Measurements from ENCODE around the gene RREB1. TPM values are rescaled to one million over a fixed set of nuclear protein-coding genes. Genes with fewer than 3 reads are reported as not detected.

Gene RREB1
- total RNA-seq, 1 donor from 2014 or later, result 57.2 TPM

- TF ChIP-seq POLR2AphosphoS5 (IDR thresholded peaks at IDR 0.05; ENCODE audit: insufficient read depth in 1 of 2, low read depth in 1 of 2), result no peak
- intact Hi-C loops (cut with DNase I), result no loop called here
- Histone ChIP-seq H3K36me3 (no peaks in the 10 kb centered on the region), H3K9me3 (no peaks in the 10 kb centered on the region), H3K27ac (no peak overlapping the region), H3K4me1 (peaks cover 37% of the 10 kb centered on the region), H3K4me3 (no peak overlapping the region), H3K27me3 (no peaks in the 10 kb centered on the region)
- no peak for DNase-seq (ENCODE audit: extremely low spot score in 2 of 2)
Measured at GRCh38 chr6:7196685-7197283, 89.0 kb downstream of the RREB1 start.

GRCh38 chr6:7197747-7198146 is 90.0 kb downstream of the RREB1 start:
- no peak overlapping the region for H3K27ac ChIP-seq
- peaks cover 46% of the 10 kb centered on the region for H3K4me1 ChIP-seq
- intact Hi-C loops (cut with DNase I), result no loop called here

GRCh38 chr6:7198833-7199800 is 91.4 kb downstream of the RREB1 start:
- no peak for DNase-seq (ENCODE audit: extremely low spot score in 2 of 2)
- no peak for TF ChIP-seq CTCF (IDR thresholded peaks at IDR 0.05)
- no peak for TF ChIP-seq POLR2AphosphoS5 (IDR thresholded peaks at IDR 0.05; ENCODE audit: insufficient read depth in 1 of 2, low read depth in 1 of 2)
- no peak for TF ChIP-seq POLR2A (IDR thresholded peaks at IDR 0.05)
- Histone ChIP-seq H3K4me3 (no peak overlapping the region), H3K4me1 (peaks cover 46% of the 10 kb centered on the region), H3K36me3 (no peaks in the 10 kb centered on the region), H3K9me3 (no peaks in the 10 kb centered on the region), H3K27ac (peak overlapping the region; percentile 38), H3K27me3 (no peaks in the 10 kb centered on the region)
- intact Hi-C loops (cut with DNase I), result no loop called here

More at GRCh38 chr6:7197747-7198146, 90.0 kb downstream of the RREB1 start:
- TF ChIP-seq POLR2A (IDR thresholded peaks at IDR 0.05) (no peak), POLR2AphosphoS5 (IDR thresholded peaks at IDR 0.05; ENCODE audit: insufficient read depth in 1 of 2, low read depth in 1 of 2) (no peak), CTCF (IDR thresholded peaks at IDR 0.05) (no peak)
- Histone ChIP-seq H3K27me3 (no peaks in the 10 kb centered on the region), H3K36me3 (no peaks in the 10 kb centered on the region), H3K4me3 (no peak overlapping the region), H3K9me3 (no peaks in the 10 kb centered on the region)
- no peak for DNase-seq (ENCODE audit: extremely low spot score in 2 of 2)

- DNase-seq (ENCODE audit: extremely low spot score in 2 of 2), result no peak
- H3K9me3 ChIP-seq, result no peaks in the 10 kb centered on the region
- H3K4me3 ChIP-seq, result peak overlapping the region in 1 of 2 donors; percentile 5
- H3K36me3 ChIP-seq, result peaks cover 0 to 1% of the 10 kb centered on the region in 2 donors
- TF ChIP-seq POLR2A (IDR thresholded peaks at IDR 0.05) (no peak), POLR2AphosphoS5 (IDR thresholded peaks at IDR 0.05; ENCODE audit: insufficient read depth in 1 of 2, low read depth in 1 of 2) (no peak), CTCF (IDR thresholded peaks at IDR 0.05) (no peak)
- no peaks in the 10 kb centered on the region for H3K27me3 ChIP-seq
- intact Hi-C loops (cut with DNase I), result no loop called here
- H3K4me1 ChIP-seq, result peaks cover 37% of the 10 kb centered on the region
- peak overlapping the region; percentile 42 for H3K27ac ChIP-seq
Measured at GRCh38 chr6:7200598-7201443, 93.1 kb downstream of the RREB1 start.

GRCh38 chr6:7201444-7201731 is 93.6 kb downstream of the RREB1 start:
- Histone ChIP-seq H3K27ac (peak overlapping the region; percentile 42), H3K9me3 (no peaks in the 10 kb centered on the region), H3K4me3 (no peak overlapping the region), H3K27me3 (no peaks in the 10 kb centered on the region), H3K36me3 (peaks cover 0 to 2% of the 10 kb centered on the region in 2 donors), H3K4me1 (peaks cover 34% of the 10 kb centered on the region)
- TF ChIP-seq POLR2AphosphoS5 (IDR thresholded peaks at IDR 0.05; ENCODE audit: insufficient read depth in 1 of 2, low read depth in 1 of 2) (no peak), POLR2A (IDR thresholded peaks at IDR 0.05) (no peak), CTCF (IDR thresholded peaks at IDR 0.05) (no peak)
- intact Hi-C loops (cut with DNase I), result no loop called here
- no peak for DNase-seq (ENCODE audit: extremely low spot score in 2 of 2)

Measured in vagina (tissue), 2 donors.